NB4 (cell line): Measurements from ENCODE around the gene JPH3.

Source experiments
- MAX ChIP-seq: IDR thresholded peaks from 2 replicates; pipeline ENCODE4 v1.6.1; 2011; ENCODE audit warnings: low read depth, low read length
- POLR2A ChIP-seq: IDR thresholded peaks from 2 replicates; pipeline ENCODE4 v1.6.1; 2011; ENCODE audit warnings: mild to moderate bottlenecking; ENCODE audit not compliant: insufficient read length; ENCODE audit errors: extremely low read depth

- peak; percentile 78 for TF ChIP-seq MAX
- no peak for TF ChIP-seq POLR2A
These were observed 79.8 kb downstream of the JPH3 start for GRCh38 chr16:87681981-87682570.
